MCF 10A (cell line): ENCODE data around the gene MUC22. TPM values are rescaled to one million over a fixed set of nuclear protein-coding genes. Genes with fewer than 3 reads are reported as not detected.

Experiments used
- BruUV-seq: library from RNA; stranded (reverse); fragments of 400-500 nt; replicated peaks from 2 replicates; lab custom pipeline; 2021; lab: Mats Ljungman, UMichigan
- CTCF ChIA-PET: fragments of 300-600 bp; sonication (Branson Sonifier 250); formaldehyde crosslinking; extraction: SDS; loops from one replicate; lab custom pipeline; 2021; ENCODE audit warnings: antibody characterized with exemption, inconsistent platforms; lab: Yijun Ruan, JAX
- POLR2A ChIA-PET: fragments of 300-600, 350-650 bp; sonication (Branson Sonifier 250); formaldehyde crosslinking; extraction: SDS; loops from one replicate; lab custom pipeline; 2020; ENCODE audit warnings: antibody characterized with exemption, inconsistent platforms; lab: Yijun Ruan, JAX
- DNase-seq: peaks from one replicate; pipeline ENCODE4 v3.0.0-alpha.2; 2018; ENCODE audit not compliant: unreplicated experiment
- H3K27ac Mint-ChIP-seq: one replicate; pipeline ENCODE4 v1.8.0; 2022; ENCODE audit warnings: mild to moderate bottlenecking, low read depth, mixed read lengths; ENCODE audit not compliant: unreplicated experiment
- H3K27me3 Mint-ChIP-seq: one replicate; pipeline ENCODE4 v1.8.0; 2022; ENCODE audit warnings: mixed read lengths; ENCODE audit not compliant: insufficient read depth, unreplicated experiment
- H3K36me3 Mint-ChIP-seq: one replicate; pipeline ENCODE4 v1.8.0; 2022; ENCODE audit warnings: mild to moderate bottlenecking, moderate library complexity, mixed read lengths; ENCODE audit not compliant: insufficient read depth, unreplicated experiment
- H3K4me1 Mint-ChIP-seq: one replicate; pipeline ENCODE4 v1.8.0; 2022; ENCODE audit warnings: mixed read lengths; ENCODE audit not compliant: insufficient read depth, unreplicated experiment
- H3K4me3 Mint-ChIP-seq: one replicate; pipeline ENCODE4 v1.8.0; 2022; ENCODE audit warnings: mild to moderate bottlenecking, moderate library complexity, mixed read lengths; ENCODE audit not compliant: unreplicated experiment
- H3K9me3 Mint-ChIP-seq: one replicate; pipeline ENCODE4 v1.8.0; 2022; ENCODE audit warnings: mixed read lengths; ENCODE audit not compliant: unreplicated experiment
- intact Hi-C: fragments of 100-400 bp; cut with micrococcal nuclease; formaldehyde crosslinking; loops from 2 replicates; pipeline ENCODE4 v1.14.1; 2022
- total RNA-seq: library from RNA; stranded (reverse); gene quantifications from 2 replicates; pipeline ENCODE4 v1.2.3, GENCODE V29; 2022
- TF ChIP-seq, protein P1 (sequence below): fragments of 200-600 bp; IDR thresholded peaks from one replicate; pipeline ENCODE4 v1.8.0; 2022; ENCODE audit warnings: antibody characterized with exemption, mild to moderate bottlenecking; ENCODE audit not compliant: unreplicated experiment

Gene MUC22
- total RNA-seq, 1 experiment from 2014 or later = not detected

DNA sequence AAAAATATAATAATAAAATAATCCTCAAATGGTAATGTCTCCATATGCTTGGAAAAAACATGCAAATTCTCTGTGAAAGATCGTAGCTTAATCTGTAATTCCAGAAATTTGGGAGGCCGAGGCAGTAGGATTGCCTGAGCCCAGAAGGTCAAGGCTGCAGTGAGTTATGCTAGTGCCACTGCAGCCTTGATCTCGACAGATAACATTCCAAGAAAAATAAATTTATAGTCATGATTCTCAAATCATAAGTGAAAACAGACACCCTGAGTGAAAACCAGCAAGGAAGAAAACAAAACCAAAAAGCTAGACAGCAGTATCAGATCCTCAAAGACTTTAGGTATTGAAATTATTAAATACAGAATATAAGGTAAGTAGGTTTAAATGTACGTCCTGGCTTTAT, 30.6 kb upstream of the MUC22 start:
- no peak overlapping the region for H3K4me3 Mint-ChIP-seq
- no peaks in the 10 kb centered on the region for H3K9me3 Mint-ChIP-seq
- no peaks in the 10 kb centered on the region for H3K36me3 Mint-ChIP-seq
- BruUV-seq = no TSS peak
- DNase-seq = no peak
- intact Hi-C loops = no loop called here
- peaks cover 25% of the 10 kb centered on the region for H3K4me1 Mint-ChIP-seq
- POLR2A ChIA-PET = interaction anchor here (0.9 kb wide), 1 partner anchor 238 kb away, joined by 3 read pairs; the partner anchor contains the start of gene FLOT1
- TF ChIP-seq, protein P1, sequence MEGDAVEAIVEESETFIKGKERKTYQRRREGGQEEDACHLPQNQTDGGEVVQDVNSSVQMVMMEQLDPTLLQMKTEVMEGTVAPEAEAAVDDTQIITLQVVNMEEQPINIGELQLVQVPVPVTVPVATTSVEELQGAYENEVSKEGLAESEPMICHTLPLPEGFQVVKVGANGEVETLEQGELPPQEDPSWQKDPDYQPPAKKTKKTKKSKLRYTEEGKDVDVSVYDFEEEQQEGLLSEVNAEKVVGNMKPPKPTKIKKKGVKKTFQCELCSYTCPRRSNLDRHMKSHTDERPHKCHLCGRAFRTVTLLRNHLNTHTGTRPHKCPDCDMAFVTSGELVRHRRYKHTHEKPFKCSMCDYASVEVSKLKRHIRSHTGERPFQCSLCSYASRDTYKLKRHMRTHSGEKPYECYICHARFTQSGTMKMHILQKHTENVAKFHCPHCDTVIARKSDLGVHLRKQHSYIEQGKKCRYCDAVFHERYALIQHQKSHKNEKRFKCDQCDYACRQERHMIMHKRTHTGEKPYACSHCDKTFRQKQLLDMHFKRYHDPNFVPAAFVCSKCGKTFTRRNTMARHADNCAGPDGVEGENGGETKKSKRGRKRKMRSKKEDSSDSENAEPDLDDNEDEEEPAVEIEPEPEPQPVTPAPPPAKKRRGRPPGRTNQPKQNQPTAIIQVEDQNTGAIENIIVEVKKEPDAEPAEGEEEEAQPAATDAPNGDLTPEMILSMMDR = no peak
- CTCF ChIA-PET = no interaction called here
- no peaks in the 10 kb centered on the region for H3K27me3 Mint-ChIP-seq
- no peak overlapping the region for H3K27ac Mint-ChIP-seq

DNA sequence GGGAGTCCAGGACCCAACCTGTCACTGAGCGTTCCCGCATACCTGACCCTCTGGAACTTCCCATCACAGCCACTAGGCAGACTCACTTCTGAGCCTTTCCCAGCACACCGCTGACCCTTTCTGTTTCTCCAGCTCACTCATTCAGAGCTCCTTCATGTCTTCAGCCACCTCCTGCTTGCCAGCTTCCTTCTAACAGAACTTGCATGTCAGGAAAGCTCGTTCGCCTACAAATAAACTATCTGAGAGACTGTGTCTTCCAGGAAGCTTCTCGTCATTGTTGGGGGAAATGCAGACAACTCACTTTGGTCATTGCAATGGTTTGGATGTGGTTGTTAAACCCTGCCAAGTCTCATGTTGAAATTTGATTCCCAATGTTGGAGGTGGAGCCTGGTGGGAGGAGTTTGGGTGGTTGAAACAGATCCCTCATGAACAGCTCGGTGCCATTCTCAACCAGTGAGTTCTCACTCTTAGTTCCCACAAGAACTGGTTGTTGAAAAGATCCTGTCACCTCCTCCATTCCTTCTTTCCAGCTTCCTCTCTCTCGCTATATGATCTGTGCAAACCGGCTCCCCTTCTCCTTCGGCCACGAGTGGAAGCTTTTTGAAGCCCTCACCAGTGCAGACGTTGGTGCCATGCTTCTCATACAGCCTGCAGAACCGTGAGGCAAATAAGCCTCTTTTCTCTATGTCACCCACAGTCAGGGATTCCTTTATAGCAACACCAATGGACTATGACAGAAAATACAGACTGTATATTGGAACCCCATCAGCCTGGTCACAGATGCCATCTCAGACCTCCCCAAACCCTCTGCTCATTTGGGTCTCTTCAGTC, 28.1 kb upstream of the MUC22 start:
- TF ChIP-seq, protein P1 = no peak
- Mint-ChIP-seq H3K9me3 (no peaks in the 10 kb centered on the region), H3K4me1 (peaks cover 25% of the 10 kb centered on the region), H3K36me3 (no peaks in the 10 kb centered on the region), H3K27me3 (no peaks in the 10 kb centered on the region), H3K4me3 (peak overlapping the region; percentile 8), H3K27ac (no peak overlapping the region)
- intact Hi-C loops = no loop called here
- ChIA-PET POLR2A (interaction anchor here (0.6 to 1.9 kb wide), 13 partner anchors 14 to 516 kb away, joined by 3 to 8 read pairs (median 3); no protein-coding TSS in a partner anchor), CTCF (interaction anchor here (0.6 to 1.9 kb wide), 3 partner anchors 56 to 88 kb away, joined by 4 to 9 read pairs (median 4); no protein-coding TSS in a partner anchor)
- BruUV-seq = no TSS peak
- DNase-seq = peak; percentile 81

DNA sequence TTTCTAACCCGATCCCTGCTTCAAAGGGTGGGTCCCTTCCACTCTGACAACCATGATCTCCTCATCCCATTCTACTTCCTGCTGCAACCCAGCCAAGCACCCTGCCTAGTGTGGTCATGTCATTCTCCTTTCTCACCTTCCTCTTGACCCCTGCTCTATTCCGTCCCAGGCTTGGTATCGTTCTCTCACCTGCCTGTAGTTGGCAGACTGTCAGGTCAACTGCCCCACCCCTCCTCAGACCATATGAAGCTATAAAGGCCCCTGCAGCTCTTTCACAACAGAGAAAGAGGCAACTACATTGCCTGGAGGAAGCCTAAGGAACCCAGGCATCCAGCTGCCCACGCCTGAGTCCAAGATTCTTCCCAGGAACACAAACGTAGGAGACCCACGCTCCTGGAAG, 26.8 kb upstream of the MUC22 start, which contains the start of gene MUC21:
Gene MUC21, plus strand, starts transcription at position 280 of the 400 bp plus-strand sequence. CDS start 241 bp downstream, outside the sequence.
- Mint-ChIP-seq H3K27me3 (no peaks in the 10 kb centered on the region), H3K36me3 (no peaks in the 10 kb centered on the region), H3K9me3 (no peaks in the 10 kb centered on the region), H3K4me3 (peak within 1 kb of the TSS; percentile 8), H3K4me1 (peaks cover 20% of the 10 kb centered on the region), H3K27ac (no peak within 1 kb of the TSS)
- BruUV-seq = no TSS peak
- intact Hi-C loops = no loop called here
- TF ChIP-seq, protein P1 = no peak
- CTCF ChIA-PET = interaction anchor here (0.6 to 1.4 kb wide), 3 partner anchors 9 to 96 kb away, joined by 3 to 4 read pairs (median 3); no protein-coding TSS in a partner anchor
- DNase-seq = no peak
- POLR2A ChIA-PET = interaction anchor here (1.2 to 1.4 kb wide), 2 partner anchors 16 to 68 kb away, joined by 3 to 4 read pairs; no protein-coding TSS in a partner anchor

DNA sequence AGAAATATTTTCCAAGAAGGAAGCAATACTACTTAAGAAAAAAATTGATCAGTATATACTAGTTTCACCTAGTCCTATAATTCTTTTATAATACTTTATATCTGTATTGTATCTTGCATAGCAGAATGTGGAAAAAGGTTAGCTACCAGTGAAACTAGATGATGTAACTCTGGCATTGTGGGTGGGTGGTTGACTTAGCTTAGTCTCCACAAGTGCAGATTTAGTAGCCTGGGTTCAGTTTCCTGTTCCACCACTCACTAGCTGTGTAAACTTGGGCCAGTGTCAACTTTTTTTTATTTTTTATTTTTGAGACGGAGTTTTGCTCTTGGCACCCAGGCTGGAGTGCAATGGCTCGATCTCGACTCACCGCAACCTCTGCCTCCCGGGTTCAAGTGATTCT, 24.8 kb upstream of the MUC22 start:
- H3K4me3 Mint-ChIP-seq = no peak overlapping the region
- no peak overlapping the region for H3K27ac Mint-ChIP-seq
- ChIA-PET CTCF (no interaction called here), POLR2A (interaction anchor here (0.7 to 1.1 kb wide), 2 partner anchors 12 to 77 kb away, joined by 3 to 4 read pairs; no protein-coding TSS in a partner anchor)
- BruUV-seq = no TSS peak
- TF ChIP-seq, protein P1 = no peak
- no peaks in the 10 kb centered on the region for H3K9me3 Mint-ChIP-seq
- no peaks in the 10 kb centered on the region for H3K36me3 Mint-ChIP-seq
- no peaks in the 10 kb centered on the region for H3K27me3 Mint-ChIP-seq
- H3K4me1 Mint-ChIP-seq = peaks cover 20% of the 10 kb centered on the region
- intact Hi-C loops = no loop called here
- DNase-seq = no peak
